Mesothelial cell of epicardium (in vitro differentiated cells): Measurements from ENCODE around the gene DUSP14. TPM values are rescaled to one million over a fixed set of nuclear protein-coding genes. Genes with fewer than 3 reads are reported as not detected.
"Not testable (repeated sequence)": the region's sequence is repeated elsewhere in the genome, so short reads cannot be mapped to it uniquely, and the experiment has no call there.

Source experiments
- DNase-seq, 2 experiments: peaks; one replicate each; pipeline ENCODE4 v3.0.0; 2021; ENCODE audit warnings: low spot score in 2 of 2; ENCODE audit not compliant: unreplicated experiment in 2 of 2
- H3K27ac Mint-ChIP-seq: 2 replicates; pipeline ENCODE4 v1.8.0; 2021; ENCODE audit warnings: mixed read lengths
- H3K27me3 Mint-ChIP-seq: 2 replicates; pipeline ENCODE4 v1.8.0; 2021; ENCODE audit warnings: low read depth, mixed read lengths
- H3K36me3 Mint-ChIP-seq: 2 replicates; pipeline ENCODE4 v1.8.0; 2021; ENCODE audit warnings: mixed read lengths
- H3K4me1 Mint-ChIP-seq: 2 replicates; pipeline ENCODE4 v1.8.0; 2021; ENCODE audit warnings: mixed read lengths
- H3K4me3 Mint-ChIP-seq: 2 replicates; pipeline ENCODE4 v1.8.0; 2021; ENCODE audit warnings: mild to moderate bottlenecking, moderate library complexity, mixed read lengths
- H3K9me3 Mint-ChIP-seq: 2 replicates; pipeline ENCODE4 v1.8.0; 2021; ENCODE audit warnings: mixed read lengths
- total RNA-seq: library from RNA; stranded (reverse); gene quantifications from 3 replicates; pipeline ENCODE4 v1.2.1, GENCODE V29; 2021
- TF ChIP-seq, protein P1 (sequence below): fragments of 200-600 bp; sonication (generic); IDR thresholded peaks from one replicate; pipeline ENCODE4 v1.5.0; 2021; ENCODE audit warnings: antibody characterized with exemption; ENCODE audit not compliant: unreplicated experiment

The DUSP14 gene
- total RNA-seq, 1 donor from 2014 or later: 13.4 TPM

DNA sequence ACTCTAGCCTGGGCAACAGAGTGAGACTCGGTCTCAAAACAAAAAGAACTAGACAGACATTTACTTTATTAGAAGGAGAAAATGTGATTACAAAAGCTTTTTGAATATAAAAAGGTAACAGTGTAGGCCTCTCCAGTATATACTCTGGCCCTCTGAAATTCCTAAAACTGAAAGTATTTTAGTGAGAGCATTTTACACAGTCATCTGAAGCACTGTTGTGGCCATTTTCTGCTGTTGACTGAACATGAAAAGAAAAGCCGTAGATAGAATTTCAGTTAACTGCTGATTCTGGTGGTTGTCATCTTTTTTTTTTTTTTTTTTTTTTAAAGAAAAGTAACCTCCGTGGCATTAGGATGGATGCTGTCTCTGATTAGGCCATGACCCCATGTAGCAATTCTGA lies 15.6 kb downstream of the DUSP14 start:
- Mint-ChIP-seq H3K27me3 (no peaks in the 10 kb centered on the region), H3K36me3 (peaks cover under 1% of the 10 kb centered on the region), H3K9me3 (no peaks in the 10 kb centered on the region), H3K27ac (no peak overlapping the region), H3K4me3 (no peak overlapping the region), H3K4me1 (peaks cover 8% of the 10 kb centered on the region)
- TF ChIP-seq, protein P1, sequence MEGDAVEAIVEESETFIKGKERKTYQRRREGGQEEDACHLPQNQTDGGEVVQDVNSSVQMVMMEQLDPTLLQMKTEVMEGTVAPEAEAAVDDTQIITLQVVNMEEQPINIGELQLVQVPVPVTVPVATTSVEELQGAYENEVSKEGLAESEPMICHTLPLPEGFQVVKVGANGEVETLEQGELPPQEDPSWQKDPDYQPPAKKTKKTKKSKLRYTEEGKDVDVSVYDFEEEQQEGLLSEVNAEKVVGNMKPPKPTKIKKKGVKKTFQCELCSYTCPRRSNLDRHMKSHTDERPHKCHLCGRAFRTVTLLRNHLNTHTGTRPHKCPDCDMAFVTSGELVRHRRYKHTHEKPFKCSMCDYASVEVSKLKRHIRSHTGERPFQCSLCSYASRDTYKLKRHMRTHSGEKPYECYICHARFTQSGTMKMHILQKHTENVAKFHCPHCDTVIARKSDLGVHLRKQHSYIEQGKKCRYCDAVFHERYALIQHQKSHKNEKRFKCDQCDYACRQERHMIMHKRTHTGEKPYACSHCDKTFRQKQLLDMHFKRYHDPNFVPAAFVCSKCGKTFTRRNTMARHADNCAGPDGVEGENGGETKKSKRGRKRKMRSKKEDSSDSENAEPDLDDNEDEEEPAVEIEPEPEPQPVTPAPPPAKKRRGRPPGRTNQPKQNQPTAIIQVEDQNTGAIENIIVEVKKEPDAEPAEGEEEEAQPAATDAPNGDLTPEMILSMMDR: no peak
- DNase-seq: no peak

DNA sequence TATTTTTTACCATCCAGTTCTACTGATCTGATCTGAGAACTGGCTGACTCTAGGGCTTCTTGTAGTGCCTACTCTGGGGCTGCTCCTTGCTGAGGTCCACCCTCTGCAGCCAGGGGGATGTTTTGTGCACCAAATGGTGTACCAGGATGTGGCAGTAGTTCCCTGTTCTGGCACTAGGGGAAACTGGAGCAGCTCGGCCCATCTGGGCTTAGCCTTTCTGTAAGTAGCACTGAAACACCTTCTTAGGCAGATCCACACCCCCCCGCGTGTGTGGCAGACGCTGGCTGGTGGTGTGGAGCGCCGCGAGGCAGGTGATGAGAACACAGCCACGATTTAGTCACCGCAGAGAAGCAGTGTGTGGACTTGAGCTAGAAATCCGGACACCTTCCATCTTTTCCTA lies 17.0 kb downstream of the DUSP14 start:
- Mint-ChIP-seq H3K27ac (no peak overlapping the region), H3K27me3 (no peaks in the 10 kb centered on the region), H3K4me1 (peaks cover 8% of the 10 kb centered on the region), H3K36me3 (peaks cover 4% of the 10 kb centered on the region), H3K9me3 (no peaks in the 10 kb centered on the region), H3K4me3 (no peak overlapping the region)
- TF ChIP-seq, protein P1: peak; percentile 33
- DNase-seq: no peak

DNA sequence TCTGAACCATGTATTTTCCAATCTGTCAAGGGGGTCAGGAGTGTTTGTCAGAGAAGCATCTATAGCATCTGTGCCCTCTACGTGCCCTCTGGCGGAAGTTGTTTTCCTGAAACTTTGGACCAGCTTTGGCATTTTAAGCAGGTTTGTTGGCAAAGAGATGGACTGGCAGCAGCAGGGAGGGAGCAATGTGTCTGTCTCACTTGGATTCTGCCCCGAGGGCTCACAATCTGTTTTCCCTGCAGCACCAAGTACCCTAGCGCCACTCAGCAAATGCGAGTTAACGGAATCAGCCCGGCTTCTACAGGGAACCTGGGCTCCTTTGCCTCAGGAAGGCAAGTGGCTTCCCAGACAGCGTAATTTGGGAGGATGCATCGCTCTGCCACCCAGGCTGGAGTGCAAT lies 17.4 kb downstream of the DUSP14 start:
- no peak overlapping the region for H3K4me3 Mint-ChIP-seq
- H3K4me1 Mint-ChIP-seq: peaks cover 8% of the 10 kb centered on the region
- TF ChIP-seq, protein P1: no peak
- peaks cover 6% of the 10 kb centered on the region for H3K36me3 Mint-ChIP-seq
- H3K27ac Mint-ChIP-seq: no peak overlapping the region
- no peaks in the 10 kb centered on the region for H3K27me3 Mint-ChIP-seq
- H3K9me3 Mint-ChIP-seq: no peaks in the 10 kb centered on the region
- DNase-seq: no peak

DNA sequence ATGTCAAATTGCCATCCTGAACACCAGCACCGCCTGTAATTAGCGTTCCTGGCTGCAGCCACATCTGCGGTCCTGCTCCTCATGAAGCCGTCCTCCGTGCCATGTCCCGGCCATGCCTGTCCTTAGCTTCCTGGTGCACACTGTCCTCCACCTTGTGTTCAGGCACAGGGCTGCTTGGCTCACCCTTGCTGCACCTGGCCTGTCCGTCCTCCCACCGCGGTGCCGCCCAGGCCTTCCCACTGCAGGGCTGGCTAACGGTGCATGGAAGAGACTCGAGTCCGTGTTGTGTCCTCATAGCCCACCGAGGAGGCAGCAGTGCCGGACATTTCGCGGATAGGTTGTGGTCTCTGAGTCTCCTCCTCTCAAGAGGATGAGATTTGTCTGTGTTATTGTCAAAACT lies 20.4 kb downstream of the DUSP14 start:
- H3K27ac Mint-ChIP-seq: no peak overlapping the region
- H3K9me3 Mint-ChIP-seq: no peaks in the 10 kb centered on the region
- H3K27me3 Mint-ChIP-seq: no peaks in the 10 kb centered on the region
- H3K4me1 Mint-ChIP-seq: peaks cover 8% of the 10 kb centered on the region
- DNase-seq: no peak
- peaks cover 9% of the 10 kb centered on the region for H3K36me3 Mint-ChIP-seq
- no peak overlapping the region for H3K4me3 Mint-ChIP-seq
- TF ChIP-seq, protein P1: no peak

DNA sequence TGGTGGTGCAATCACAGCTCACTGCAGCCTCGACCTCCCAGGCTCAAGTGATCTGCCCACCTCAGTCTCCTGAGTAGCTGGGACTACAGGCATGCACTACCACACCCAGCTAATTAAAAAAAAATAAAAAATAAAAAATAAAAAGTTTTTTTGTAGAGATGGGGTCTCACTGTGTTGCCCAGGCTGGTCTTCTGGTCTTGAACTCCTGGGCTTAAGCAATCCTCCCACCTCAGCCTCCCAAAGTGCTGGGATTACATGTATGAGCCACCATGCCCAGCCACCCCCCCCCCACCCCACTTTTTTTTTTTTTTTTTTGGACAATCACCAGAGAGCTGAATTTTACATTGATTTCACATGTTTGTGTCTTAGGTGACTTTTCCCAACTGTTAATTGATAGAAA lies 22.0 kb downstream of the DUSP14 start:
- H3K27me3 Mint-ChIP-seq, H3K9me3 Mint-ChIP-seq, DNase-seq, H3K4me3 Mint-ChIP-seq, H3K27ac Mint-ChIP-seq, H3K36me3 Mint-ChIP-seq: not testable (repeated sequence)
- peaks cover 14% of the 10 kb centered on the region for H3K4me1 Mint-ChIP-seq

DNA sequence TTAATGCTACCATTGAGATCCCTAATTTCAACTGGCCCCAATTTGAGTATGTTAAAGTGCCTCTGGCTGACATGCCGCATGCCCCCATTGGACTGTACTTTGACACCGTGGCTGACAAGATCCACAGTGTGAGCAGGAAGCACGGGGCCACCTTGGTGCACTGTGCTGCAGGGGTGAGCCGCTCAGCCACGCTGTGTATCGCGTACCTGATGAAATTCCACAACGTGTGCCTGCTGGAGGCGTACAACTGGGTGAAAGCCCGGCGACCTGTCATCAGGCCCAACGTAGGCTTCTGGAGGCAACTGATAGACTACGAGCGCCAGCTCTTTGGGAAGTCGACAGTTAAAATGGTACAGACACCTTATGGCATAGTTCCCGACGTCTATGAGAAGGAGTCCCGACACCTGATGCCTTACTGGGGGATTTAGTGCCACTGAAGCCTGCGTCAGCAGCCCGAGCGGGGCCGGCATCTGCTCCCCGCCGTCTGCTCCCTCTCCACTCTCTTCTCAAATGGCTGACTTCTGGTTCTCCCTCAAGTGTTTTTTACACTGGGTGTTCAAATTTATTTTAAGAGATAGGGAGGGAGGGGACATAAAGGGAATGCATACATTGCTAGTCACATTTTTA lies 22.9 kb downstream of the DUSP14 start:
- no peak for DNase-seq
- H3K27ac Mint-ChIP-seq: no peak overlapping the region
- H3K27me3 Mint-ChIP-seq: no peaks in the 10 kb centered on the region
- peaks cover 8% of the 10 kb centered on the region for H3K4me1 Mint-ChIP-seq
- H3K9me3 Mint-ChIP-seq: no peaks in the 10 kb centered on the region
- TF ChIP-seq, protein P1: no peak
- peaks cover 9% of the 10 kb centered on the region for H3K36me3 Mint-ChIP-seq
- H3K4me3 Mint-ChIP-seq: no peak overlapping the region
